NCI-H146 treated with DMSO at 0.1 percent for 48 hours (cell line): ENCODE measurements around the gene DLG2.

ENCODE experiments used
- DNase-seq: peaks from one replicate; lab custom pipeline; 2025; ENCODE audit not compliant: unreplicated experiment; lab: John Stamatoyannopoulos, UW

Gene DLG2

GRCh38 chr11:84247129-84247528, 1380.0 kb downstream of the DLG2 start:
- no peak for DNase-seq

GRCh38 chr11:84243629-84244263, 1383.4 kb downstream of the DLG2 start:
- DNase-seq = no peak

GRCh38 chr11:84241343-84242131, 1385.6 kb downstream of the DLG2 start:
- no peak for DNase-seq

- DNase-seq = no peak
Observed at GRCh38 chr11:84240847-84241246, 1386.3 kb downstream of the DLG2 start.

- no peak for DNase-seq
Observed at GRCh38 chr11:84236436-84236835, 1390.7 kb downstream of the DLG2 start.

- DNase-seq = no peak
Observed at GRCh38 chr11:84234462-84235202, 1392.5 kb downstream of the DLG2 start.

- no peak for DNase-seq
Observed at GRCh38 chr11:84234011-84234410, 1393.1 kb downstream of the DLG2 start.

GRCh38 chr11:84232511-84232910, 1394.6 kb downstream of the DLG2 start:
- no peak for DNase-seq

- no peak for DNase-seq
Observed at GRCh38 chr11:84230402-84230801, 1396.7 kb downstream of the DLG2 start.

GRCh38 chr11:84227970-84228665, 1399.0 kb downstream of the DLG2 start:
- no peak for DNase-seq

GRCh38 chr11:84224042-84224441, 1403.1 kb downstream of the DLG2 start:
- no peak for DNase-seq

- no peak for DNase-seq
Observed at GRCh38 chr11:84218318-84218717, 1408.8 kb downstream of the DLG2 start.

- DNase-seq = no peak
Observed at GRCh38 chr11:84215672-84216071, 1411.5 kb downstream of the DLG2 start.

GRCh38 chr11:84214557-84214956, 1412.6 kb downstream of the DLG2 start:
- DNase-seq = no peak

- DNase-seq = no peak
Observed at GRCh38 chr11:84212468-84213390, 1414.4 kb downstream of the DLG2 start.

GRCh38 chr11:84211896-84212295, 1415.2 kb downstream of the DLG2 start:
- DNase-seq = no peak

GRCh38 chr11:84194696-84195095, 1432.4 kb downstream of the DLG2 start:
- no peak for DNase-seq

GRCh38 chr11:84193706-84194105, 1433.4 kb downstream of the DLG2 start:
- DNase-seq = no peak

GRCh38 chr11:84188521-84188920, 1438.6 kb downstream of the DLG2 start:
- DNase-seq = no peak

- no peak for DNase-seq
Observed at GRCh38 chr11:84173078-84173477, 1454.1 kb downstream of the DLG2 start.
